ENCODE data around the gene DHX8.

The DHX8 gene

DNA sequence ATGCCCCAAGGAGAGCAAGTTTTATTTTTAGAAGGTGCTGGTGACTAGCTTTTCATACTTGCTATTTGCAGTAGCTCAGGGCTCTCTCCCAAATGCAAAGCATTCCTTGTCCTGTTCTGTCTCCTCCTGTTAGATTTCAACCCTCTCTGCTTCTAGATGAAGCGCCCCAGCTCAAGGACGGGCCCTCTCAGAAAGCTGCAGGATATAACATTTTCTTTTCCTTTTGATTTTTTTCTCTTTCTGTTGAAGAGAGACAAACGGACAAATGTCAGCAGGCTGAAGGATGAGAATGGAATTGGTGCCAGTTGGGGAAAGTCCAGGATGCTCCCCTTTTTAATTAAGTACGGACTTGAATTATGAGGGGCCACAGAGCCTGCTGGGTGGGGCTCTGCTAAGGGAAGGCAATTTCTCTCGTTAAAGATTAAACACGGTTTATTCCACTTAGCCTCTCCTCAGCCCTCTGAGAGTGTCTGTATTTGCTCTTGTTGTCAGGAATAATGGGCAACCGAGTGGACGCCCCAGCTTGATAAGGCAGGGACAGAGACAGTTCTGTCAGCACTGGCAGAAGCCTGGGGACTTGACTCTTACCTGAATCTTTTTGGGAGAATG, 68.6 kb downstream of the DHX8 start:
- H3K27ac ChIP-seq: no peak overlapping the region
- TF ChIP-seq ZFX (IDR thresholded peaks at IDR 0.05): 0 out of 2 replicates have a peak, but pooled peaks have one; percentile 8
- TF ChIP-seq, protein P1, sequence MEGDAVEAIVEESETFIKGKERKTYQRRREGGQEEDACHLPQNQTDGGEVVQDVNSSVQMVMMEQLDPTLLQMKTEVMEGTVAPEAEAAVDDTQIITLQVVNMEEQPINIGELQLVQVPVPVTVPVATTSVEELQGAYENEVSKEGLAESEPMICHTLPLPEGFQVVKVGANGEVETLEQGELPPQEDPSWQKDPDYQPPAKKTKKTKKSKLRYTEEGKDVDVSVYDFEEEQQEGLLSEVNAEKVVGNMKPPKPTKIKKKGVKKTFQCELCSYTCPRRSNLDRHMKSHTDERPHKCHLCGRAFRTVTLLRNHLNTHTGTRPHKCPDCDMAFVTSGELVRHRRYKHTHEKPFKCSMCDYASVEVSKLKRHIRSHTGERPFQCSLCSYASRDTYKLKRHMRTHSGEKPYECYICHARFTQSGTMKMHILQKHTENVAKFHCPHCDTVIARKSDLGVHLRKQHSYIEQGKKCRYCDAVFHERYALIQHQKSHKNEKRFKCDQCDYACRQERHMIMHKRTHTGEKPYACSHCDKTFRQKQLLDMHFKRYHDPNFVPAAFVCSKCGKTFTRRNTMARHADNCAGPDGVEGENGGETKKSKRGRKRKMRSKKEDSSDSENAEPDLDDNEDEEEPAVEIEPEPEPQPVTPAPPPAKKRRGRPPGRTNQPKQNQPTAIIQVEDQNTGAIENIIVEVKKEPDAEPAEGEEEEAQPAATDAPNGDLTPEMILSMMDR (conservative IDR thresholded peaks at IDR 0.05): no peak

DNA sequence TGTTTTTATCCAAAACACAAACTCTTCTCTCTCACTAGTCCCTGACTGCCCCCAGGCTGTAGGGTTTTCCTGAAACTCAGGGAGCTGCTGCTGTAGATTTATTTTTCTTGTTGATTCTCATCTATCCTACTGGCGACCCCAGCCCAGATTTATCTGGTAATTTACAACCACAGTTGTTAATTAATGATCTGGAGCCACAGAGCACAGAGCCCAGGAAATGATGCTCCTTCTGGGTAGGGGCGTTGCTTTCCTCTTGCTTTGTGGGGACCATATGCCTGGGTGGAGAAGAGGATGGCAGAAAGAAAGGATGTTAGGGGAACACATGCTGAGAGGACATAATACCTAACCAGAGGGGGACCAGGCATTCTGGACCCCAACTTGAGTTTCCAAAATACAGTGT, 69.8 kb downstream of the DHX8 start:
- no peak for TF ChIP-seq ZFX (IDR thresholded peaks at IDR 0.05)
- TF ChIP-seq, protein P1 (conservative IDR thresholded peaks at IDR 0.05): no peak

DNA sequence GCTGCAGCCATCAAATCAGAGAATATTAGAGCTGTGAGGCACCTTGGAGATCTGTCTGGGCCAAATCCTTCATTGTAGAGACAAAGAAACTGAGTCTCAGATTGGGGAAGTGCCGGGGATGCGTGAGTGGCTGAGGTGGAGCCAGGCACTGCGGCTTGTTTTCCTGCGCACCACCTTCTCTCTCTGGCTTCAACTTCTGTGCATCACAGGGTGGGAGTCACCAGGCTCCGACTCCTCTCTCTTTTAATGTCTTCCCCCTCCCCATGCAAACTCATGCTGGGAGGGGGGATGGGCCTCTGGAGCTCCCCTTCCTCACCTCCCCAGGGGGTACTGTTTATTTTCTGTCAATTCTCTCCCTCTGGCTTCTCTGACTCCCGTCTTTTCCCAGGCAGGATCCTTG, 71.1 kb downstream of the DHX8 start:
- H3K27ac ChIP-seq: no peak overlapping the region; the same call in 1 of the 2 replicates
- no peak for TF ChIP-seq ZFX (IDR thresholded peaks at IDR 0.05)
- TF ChIP-seq, protein P1 (conservative IDR thresholded peaks at IDR 0.05): no peak

More for the DNA sequence above, 69.8 kb downstream of the DHX8 start:
- no peak overlapping the region for H3K27ac ChIP-seq

DNA sequence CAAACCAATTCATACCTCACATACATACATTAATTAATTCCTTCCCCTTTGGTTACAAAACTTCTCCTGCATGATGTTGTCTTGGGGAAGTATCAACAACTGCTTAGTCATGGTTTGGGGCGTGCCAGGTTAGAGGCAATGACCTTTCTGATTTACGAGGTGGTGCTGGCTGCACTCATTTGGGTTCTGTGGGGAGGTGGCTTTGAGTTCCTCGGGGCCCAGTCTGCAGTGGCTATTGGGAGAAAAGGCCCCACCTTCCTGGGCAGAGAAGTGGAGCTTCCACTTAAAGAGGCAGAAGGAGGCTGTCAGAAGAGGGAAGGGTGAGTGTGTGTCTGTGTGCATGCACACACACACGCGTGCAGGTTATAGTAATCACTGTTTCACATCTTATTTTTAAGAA, 72.5 kb downstream of the DHX8 start:
- peak overlapping the region; percentile 33 for H3K27ac ChIP-seq
- TF ChIP-seq ZFX (IDR thresholded peaks at IDR 0.05): no peak
- TF ChIP-seq, protein P1 (conservative IDR thresholded peaks at IDR 0.05): no peak

DNA sequence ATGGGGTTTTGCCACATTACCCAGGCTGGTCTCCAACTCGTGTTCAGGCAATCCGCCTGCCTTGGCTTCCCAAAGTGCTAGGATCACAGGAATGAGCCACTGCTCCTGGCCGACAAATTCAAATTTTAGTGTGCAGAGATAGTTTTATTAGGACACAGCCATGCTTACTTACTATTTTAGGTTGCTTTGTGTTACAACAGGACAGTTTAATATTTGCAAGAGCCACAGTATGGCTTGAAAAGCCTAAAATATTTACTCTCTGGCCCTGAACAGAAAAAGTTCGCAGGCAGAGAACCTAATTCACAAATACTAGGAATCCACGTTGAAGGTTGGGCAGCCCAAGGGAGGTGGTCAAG, 75.0 kb downstream of the DHX8 start:
- H3K27ac ChIP-seq: no peak overlapping the region
- no peak for TF ChIP-seq ZFX (IDR thresholded peaks at IDR 0.05)
- TF ChIP-seq, protein P1 (conservative IDR thresholded peaks at IDR 0.05): no peak

DNA sequence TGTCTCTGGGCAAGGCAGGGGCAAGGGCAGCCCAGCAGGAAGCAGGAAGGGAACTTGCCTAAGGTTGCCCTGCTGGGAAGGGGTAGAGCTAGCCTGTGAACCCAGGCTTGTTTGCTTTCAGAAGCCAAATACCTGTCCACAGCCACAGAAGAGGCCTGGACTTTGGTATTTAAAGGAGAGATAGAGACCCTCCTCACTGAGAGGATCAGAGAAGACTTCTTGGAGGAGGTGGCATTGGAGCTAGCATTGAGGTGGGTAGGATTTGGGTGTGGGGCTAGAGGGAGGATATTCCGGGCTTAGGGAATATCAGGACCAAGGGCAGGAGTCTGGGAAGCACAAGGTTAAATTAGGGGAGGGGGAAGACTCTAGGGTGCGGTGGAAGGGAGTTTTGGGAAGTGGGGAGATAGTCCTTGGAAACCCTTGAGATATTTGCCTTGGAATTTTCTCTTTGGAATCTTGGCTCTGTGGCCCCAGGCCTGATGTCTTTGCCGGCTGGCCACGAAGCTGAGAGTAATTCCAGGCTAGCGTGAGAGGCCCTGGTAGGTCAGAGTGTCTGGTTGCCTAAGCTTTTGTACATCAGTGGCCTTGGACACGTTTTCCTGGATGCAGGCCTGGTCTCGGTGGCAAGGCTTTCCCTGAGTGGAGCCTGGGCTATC, 75.5 kb downstream of the DHX8 start:
- no peak overlapping the region for H3K27ac ChIP-seq
- no peak for TF ChIP-seq ZFX (IDR thresholded peaks at IDR 0.05)
- TF ChIP-seq, protein P1 (conservative IDR thresholded peaks at IDR 0.05): no peak

All from C4-2B (cell line).